Motor neuron (in vitro differentiated cells): ENCODE measurements around the gene CUL2. TPM values are rescaled to one million over a fixed set of nuclear protein-coding genes. Genes with fewer than 3 reads are reported as not detected.
"Not testable (repeated sequence)": the region's sequence is repeated elsewhere in the genome, so short reads cannot be mapped to it uniquely, and the experiment has no call there.

Experiments
- ATAC-seq, 8 experiments: fragments of 200-7000 bp; cut with Tn5 transposase; replicated peaks in 6 of 8; 2 replicates each; pipeline ENCODE4 v1.8.0; 2021; ENCODE audit warnings: mild to moderate bottlenecking in 8 of 8, moderate library complexity in 8 of 8
- H3K27ac ChIP-seq, 2 donors: fragments of 250-450 bp; sonication (Bioruptor Pico); 2 replicates each; pipeline ENCODE4 v1.9.0; 2021; ENCODE audit warnings: antibody characterized with exemption in 2 of 2, mild to moderate bottlenecking in 2 of 2, moderate library complexity in 1 of 2
- H3K4me1 ChIP-seq, 2 donors: fragments of 250-450 bp; sonication (Bioruptor Pico); replicated peaks in 1 of 2; 2 replicates each; pipeline ENCODE4 v1.6.1; 2021; ENCODE audit warnings: antibody characterized with exemption in 2 of 2, mild to moderate bottlenecking in 2 of 2, moderate library complexity in 1 of 2
- H3K4me3 ChIP-seq, 5 donors: fragments of 250-450 bp; sonication (Bioruptor Pico); 2 replicates each; pipeline ENCODE4 v1.9.0; 2021; ENCODE audit warnings: antibody characterized with exemption in 5 of 5, mild to moderate bottlenecking in 5 of 5, moderate library complexity in 4 of 5
- WGBS, 10 experiments: fragments of 450-650 bp; shearing (Covaris generic); methylation state at CpG; one replicate each; pipeline ENCODE4 v1.0.0; 2022; 5-methylcytosine and 5-hydroxymethylcytosine counted together
- in situ Hi-C, 9 experiments: fragments of 400-800 bp; cut with MboI; loops; one replicate each; pipeline ENCODE4 v1.15.0; 2021; ENCODE audit warnings: low sequenced_read_pairs in 9 of 9, low pct_unique_long_range_greater_than_20kb in 2 of 9; ENCODE audit not compliant: unreplicated experiment in 9 of 9
- total RNA-seq, 8 experiments: library from RNA; unstranded; fragments of 300-600 nt; gene quantifications; 2 replicates each; pipeline versions ENCODE4 v1.2.3 to v1.2.4, GENCODE V29; 2022

The CUL2 gene
- total RNA-seq, 8 experiments from 2014 or later: 19.9 to 35.5 (median 30.2) TPM

GRCh38 chr10:35070521-35070920, 19.6 kb downstream of the CUL2 start:
- no peak for ATAC-seq
- Histone ChIP-seq H3K27ac (no peak overlapping the region), H3K4me3 (no peak overlapping the region), H3K4me1 (no peaks in the 10 kb centered on the region)
- WGBS, 10 experiments: 83 to 100% (median 94%) methylated on average over 1 to 3 of the region's 3 CpGs; no CpG with 5 or more reads in 2 of the 10 experiments
- in situ Hi-C loops: no loop called here

- no peak overlapping the region for H3K27ac ChIP-seq
- ATAC-seq: no peak
- H3K4me1 ChIP-seq: no peaks in the 10 kb centered on the region
- in situ Hi-C loops: no loop called here
- no peak overlapping the region for H3K4me3 ChIP-seq
- WGBS, 10 experiments: 89 to 100% (median 96%) methylated on average over 1 to 3 of the region's 3 CpGs
Observed at GRCh38 chr10:35063837-35064454, 26.2 kb downstream of the CUL2 start.

- Histone ChIP-seq H3K4me3 (no peak overlapping the region), H3K27ac (no peak overlapping the region), H3K4me1 (no peaks in the 10 kb centered on the region)
- in situ Hi-C loops: no loop called here
- ATAC-seq: no peak
Observed at GRCh38 chr10:35059481-35059880, 30.7 kb downstream of the CUL2 start.

GRCh38 chr10:35058686-35059085, 31.5 kb downstream of the CUL2 start:
- Histone ChIP-seq H3K4me3 (no peak overlapping the region), H3K4me1 (no peaks in the 10 kb centered on the region), H3K27ac (no peak overlapping the region)
- in situ Hi-C loops: no loop called here
- ATAC-seq: no peak
- WGBS, 10 experiments: 80 to 100% (median 87%) methylated on average over 1 of the region's 1 CpG; no CpG with 5 or more reads in 4 of the 10 experiments

- in situ Hi-C loops: no loop called here
- WGBS, 10 experiments: 0 to 100% (median 41%) methylated on average over 1 to 6 of the region's 6 CpGs
- no peak overlapping the region for H3K27ac ChIP-seq
- H3K4me1 ChIP-seq: no peaks in the 10 kb centered on the region
- ATAC-seq: no peak
- no peak overlapping the region for H3K4me3 ChIP-seq
Observed at GRCh38 chr10:35058134-35058533, 32.0 kb downstream of the CUL2 start.

GRCh38 chr10:35056686-35057085, 33.5 kb downstream of the CUL2 start:
- in situ Hi-C loops: no loop called here
- no peaks in the 10 kb centered on the region for H3K4me1 ChIP-seq
- no peak overlapping the region for H3K27ac ChIP-seq
- 72 to 100% (median 90%) methylated on average over 1 to 5 of the region's 5 CpGs for WGBS, 10 experiments
- no peak overlapping the region for H3K4me3 ChIP-seq
- ATAC-seq: no peak

GRCh38 chr10:35056133-35056532, 34.0 kb downstream of the CUL2 start:
- no peak overlapping the region for H3K4me3 ChIP-seq
- in situ Hi-C loops: no loop called here
- H3K27ac ChIP-seq: no peak overlapping the region
- H3K4me1 ChIP-seq: no peaks in the 10 kb centered on the region
- WGBS, 10 experiments: 17 to 100% (median 83%) methylated on average over 1 of the region's 1 CpG; no CpG with 5 or more reads in 3 of the 10 experiments
- no peak for ATAC-seq

GRCh38 chr10:35050568-35050967, 39.6 kb downstream of the CUL2 start:
- no peak for ATAC-seq
- H3K4me1 ChIP-seq: no peaks in the 10 kb centered on the region
- in situ Hi-C loops: no loop called here
- no peak overlapping the region for H3K4me3 ChIP-seq
- H3K27ac ChIP-seq: no peak overlapping the region

GRCh38 chr10:35046074-35046473, 44.1 kb downstream of the CUL2 start:
- Histone ChIP-seq H3K4me3 (no peak overlapping the region), H3K27ac (no peak overlapping the region), H3K4me1 (peaks cover 0 to 2% of the 10 kb centered on the region in 2 donors)
- in situ Hi-C loops: no loop called here
- ATAC-seq: no peak
- WGBS, 10 experiments: 0 to 100% (median 100%) methylated on average over 1 to 2 of the region's 2 CpGs; no CpG with 5 or more reads in 5 of the 10 experiments

GRCh38 chr10:35045275-35045674, 44.9 kb downstream of the CUL2 start:
- H3K4me3 ChIP-seq, in situ Hi-C loops, H3K27ac ChIP-seq, ATAC-seq, H3K4me1 ChIP-seq: not testable (repeated sequence)
- WGBS, 10 experiments: 60 to 100% (median 93%) methylated on average over 1 to 5 of the region's 6 CpGs

GRCh38 chr10:35043796-35044344, 46.3 kb downstream of the CUL2 start:
- in situ Hi-C loops: no loop called here
- Histone ChIP-seq H3K27ac (no peak overlapping the region), H3K4me3 (no peak overlapping the region), H3K4me1 (peaks cover 6 to 10% of the 10 kb centered on the region in 2 donors)
- no peak for ATAC-seq
- WGBS, 10 experiments: 71 to 100% (median 97%) methylated on average over 1 to 3 of the region's 4 CpGs; no CpG with 5 or more reads in 2 of the 10 experiments

- Histone ChIP-seq H3K27ac (no peak overlapping the region), H3K4me1 (peaks cover 6 to 10% of the 10 kb centered on the region in 2 donors), H3K4me3 (no peak overlapping the region)
- peak in 3 of 8 experiments; percentile 83 to 91 (median 90) for ATAC-seq
- 0 to 96% (median 66%) methylated on average over 1 to 3 of the region's 3 CpGs; no CpG with 5 or more reads in 4 of the 10 experiments for WGBS, 10 experiments
- in situ Hi-C loops: no loop called here
Observed at GRCh38 chr10:35042783-35043182, 47.4 kb downstream of the CUL2 start.

GRCh38 chr10:35041502-35041879, 48.6 kb downstream of the CUL2 start:
- ATAC-seq: no peak
- Histone ChIP-seq H3K27ac (peak overlapping the region in 1 of 2 donors; percentile 29), H3K4me3 (no peak overlapping the region), H3K4me1 (peaks cover 6 to 10% of the 10 kb centered on the region in 2 donors)
- 0 to 88% (median 76%) methylated on average over 1 to 8 of the region's 9 CpGs; no CpG with 5 or more reads in 1 of the 10 experiments for WGBS, 10 experiments
- in situ Hi-C loops: no loop called here
